Activated T-cell treated with anti-CD3 and anti-CD28 coated beads, Interleukin-2, amount 50 U/mL, for 4 hours (primary cell): ENCODE data around the gene AGAP4. TPM values are rescaled to one million over a fixed set of nuclear protein-coding genes. Genes with fewer than 3 reads are reported as not detected.
"Not testable (repeated sequence)": the region's sequence is repeated elsewhere in the genome, so short reads cannot be mapped to it uniquely, and the experiment has no call there.

ENCODE experiments used
- ATAC-seq, 2 donors: fragments of 200-7000 bp; cut with Tn5 transposase; one replicate each; pipeline ENCODE4 v1.10.0; 2021
- DNase-seq: peaks from one replicate; pipeline ENCODE4 v3.0.0-alpha.2; 2020
- H3K27me3 Mint-ChIP-seq: one replicate; pipeline ENCODE4 v1.8.0; 2021; ENCODE audit warnings: low read depth, mixed read lengths
- H3K36me3 Mint-ChIP-seq: one replicate; pipeline ENCODE4 v1.8.0; 2022; ENCODE audit warnings: mixed read lengths; ENCODE audit not compliant: insufficient read depth
- H3K4me1 Mint-ChIP-seq: one replicate; pipeline ENCODE4 v1.8.0; 2021; ENCODE audit warnings: low read depth, mixed read lengths
- H3K4me3 Mint-ChIP-seq: one replicate; pipeline ENCODE4 v1.8.0; 2021; ENCODE audit warnings: mild to moderate bottlenecking, moderate library complexity, mixed read lengths
- H3K9me3 Mint-ChIP-seq: one replicate; pipeline ENCODE4 v1.8.0; 2021; ENCODE audit warnings: mixed read lengths
- total RNA-seq, 3 donors: library from RNA; stranded (reverse); gene quantifications; one replicate each; pipeline ENCODE4 v1.2.1, GENCODE V29; 2021

The AGAP4 gene
- total RNA-seq = 10 to 100 TPM in 1 of 3 donors, 1 to 10 TPM in 2; 6.7 to 15.3 (median 8.6) TPM

DNA sequence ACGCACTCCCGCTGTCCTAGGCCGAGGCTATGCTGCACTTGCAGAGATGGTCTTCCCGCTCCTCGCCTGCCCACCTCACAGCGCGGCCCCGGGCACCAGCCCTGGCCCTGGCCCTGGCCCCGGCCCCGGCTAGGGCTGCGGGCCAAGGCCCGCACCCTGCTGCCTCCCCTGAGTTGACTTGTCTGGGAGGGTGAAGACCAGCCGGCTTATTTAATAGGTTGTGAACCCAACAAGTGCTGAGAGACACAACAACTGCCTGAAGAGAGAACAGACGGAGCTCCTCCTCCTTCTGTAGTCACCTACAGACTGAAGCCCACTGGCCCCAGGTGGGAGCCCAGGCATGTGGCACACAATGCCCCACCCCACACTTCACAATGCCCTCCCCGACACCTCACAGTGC is at the start of gene AGAP4:
Gene AGAP4, minus strand, starts transcription at position 101 of the 400 bp plus-strand sequence. CDS start 153 bp downstream, outside the sequence.
- not testable (repeated sequence) for H3K4me3 Mint-ChIP-seq, ATAC-seq, H3K27me3 Mint-ChIP-seq, DNase-seq, H3K4me1 Mint-ChIP-seq, H3K9me3 Mint-ChIP-seq, H3K36me3 Mint-ChIP-seq

DNA sequence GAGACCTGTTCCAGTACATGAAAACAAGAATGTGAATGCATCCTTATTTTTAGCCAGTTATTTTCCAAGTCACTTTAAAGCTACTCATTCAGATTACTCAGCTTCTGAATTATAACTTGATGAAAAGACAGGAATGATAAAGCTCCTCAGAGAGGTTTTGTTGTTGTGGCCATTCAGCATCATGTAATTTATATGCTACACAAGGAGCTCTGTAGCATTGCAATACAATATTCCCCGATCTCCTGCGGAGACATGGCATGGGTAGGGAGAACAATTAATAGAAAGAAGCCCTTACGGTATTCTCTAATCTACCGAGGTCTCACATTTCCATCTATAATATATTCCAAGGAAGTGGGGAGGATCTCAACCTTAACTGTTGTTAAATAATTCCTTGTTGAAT is 43.4 kb upstream of the AGAP4 start:
- ATAC-seq, H3K4me1 Mint-ChIP-seq, H3K9me3 Mint-ChIP-seq, H3K27me3 Mint-ChIP-seq, H3K4me3 Mint-ChIP-seq, H3K36me3 Mint-ChIP-seq, DNase-seq: not testable (repeated sequence)

DNA sequence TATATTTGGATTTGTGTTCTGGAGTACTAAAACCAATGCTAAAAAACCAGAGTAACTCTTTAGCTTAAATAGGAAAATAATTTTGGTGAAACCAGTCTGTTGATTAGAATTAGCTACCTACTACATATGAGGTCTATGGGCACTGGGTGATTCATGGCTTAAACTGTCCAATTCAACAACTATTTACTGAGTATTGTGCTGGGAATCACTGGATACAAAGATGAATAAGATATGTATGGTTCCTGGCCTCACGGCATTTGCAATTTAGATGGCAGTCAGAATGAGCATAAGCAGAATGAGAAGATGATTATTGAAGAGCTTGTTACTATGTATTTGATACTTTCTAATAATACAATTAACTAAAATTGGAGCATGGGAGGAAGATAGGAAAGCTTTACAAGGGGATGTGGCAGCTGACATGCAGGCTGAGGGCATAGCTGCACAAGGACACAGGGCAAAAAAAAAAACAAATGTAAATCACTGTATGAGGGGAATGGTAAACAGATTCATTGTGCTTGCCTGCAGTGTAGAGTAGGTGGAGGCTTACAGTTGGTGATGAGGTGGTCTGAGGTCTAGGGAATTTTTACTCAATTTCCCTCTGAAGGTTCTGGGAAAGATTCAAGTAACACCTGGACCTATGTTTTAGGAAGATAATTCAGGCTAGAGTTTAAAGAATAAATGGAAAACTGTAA is 42.4 kb upstream of the AGAP4 start:
- H3K4me3 Mint-ChIP-seq, H3K9me3 Mint-ChIP-seq, H3K4me1 Mint-ChIP-seq, H3K27me3 Mint-ChIP-seq, ATAC-seq, DNase-seq, H3K36me3 Mint-ChIP-seq: not testable (repeated sequence)

DNA sequence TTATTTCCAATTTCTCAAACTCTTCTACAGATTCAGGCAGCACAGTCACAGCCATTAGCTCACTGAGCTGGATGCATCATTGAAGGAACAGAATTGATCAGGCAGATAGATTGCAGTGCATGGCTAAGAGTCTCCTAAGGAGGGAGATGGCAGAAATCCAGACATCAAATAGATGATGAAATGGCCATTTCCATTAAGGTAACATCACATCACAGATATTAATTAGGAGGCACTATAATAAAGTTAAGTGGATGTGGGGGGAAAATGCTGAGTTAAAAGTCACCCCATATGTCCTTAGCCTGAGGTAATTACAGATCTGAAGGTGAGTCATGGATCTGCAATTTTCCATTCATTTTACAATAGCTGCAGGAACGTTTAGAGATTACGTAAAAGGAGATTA is 35.6 kb upstream of the AGAP4 start:
- H3K9me3 Mint-ChIP-seq, H3K4me3 Mint-ChIP-seq, H3K27me3 Mint-ChIP-seq: not testable (repeated sequence)

DNA sequence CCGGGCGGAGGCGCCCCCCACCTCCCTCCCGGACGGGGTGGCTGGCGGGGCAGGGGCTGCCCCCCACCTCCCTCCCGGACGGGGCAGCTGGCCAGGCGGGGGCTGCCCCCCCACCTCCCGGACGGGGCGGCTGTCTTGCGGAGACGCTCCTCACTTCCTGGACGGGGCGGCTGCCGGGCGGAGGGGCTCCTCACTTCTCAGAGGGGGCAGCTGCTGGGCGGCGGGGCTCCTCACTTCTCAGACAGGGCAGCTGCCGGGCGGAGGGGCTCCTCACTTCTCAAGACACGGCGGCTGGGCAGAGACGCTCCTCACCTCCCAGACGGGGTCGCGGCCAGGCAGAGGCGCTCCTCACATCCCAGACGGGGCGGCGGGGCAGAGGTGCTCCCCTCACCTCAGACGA is 18.1 kb upstream of the AGAP4 start:
- not testable (repeated sequence) for H3K4me3 Mint-ChIP-seq, H3K9me3 Mint-ChIP-seq, ATAC-seq, H3K36me3 Mint-ChIP-seq, H3K27me3 Mint-ChIP-seq, DNase-seq, H3K4me1 Mint-ChIP-seq

More for the DNA sequence above, 35.6 kb upstream of the AGAP4 start:
- H3K4me1 Mint-ChIP-seq, DNase-seq, ATAC-seq, H3K36me3 Mint-ChIP-seq: not testable (repeated sequence)

DNA sequence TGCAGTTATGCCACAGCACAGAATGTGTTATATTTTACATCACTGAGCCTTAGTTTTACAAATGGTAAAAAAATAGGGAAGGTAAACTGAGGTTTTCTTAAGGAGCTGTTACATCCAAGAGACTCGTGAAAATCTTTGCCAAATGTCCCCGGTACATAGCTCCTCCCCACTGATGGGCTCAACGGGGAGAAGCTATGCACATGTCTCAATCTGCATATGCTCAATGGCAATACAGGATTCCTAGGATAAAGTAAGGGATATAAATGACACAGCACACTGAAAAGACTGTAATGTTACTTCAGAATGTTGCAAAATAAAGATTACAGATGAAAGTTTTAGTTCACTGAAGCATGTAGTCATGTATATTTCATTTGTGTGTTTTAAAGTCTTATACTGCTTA is 17.0 kb upstream of the AGAP4 start:
- H3K9me3 Mint-ChIP-seq, H3K36me3 Mint-ChIP-seq, H3K27me3 Mint-ChIP-seq, H3K4me3 Mint-ChIP-seq, H3K4me1 Mint-ChIP-seq, ATAC-seq, DNase-seq: not testable (repeated sequence)

DNA sequence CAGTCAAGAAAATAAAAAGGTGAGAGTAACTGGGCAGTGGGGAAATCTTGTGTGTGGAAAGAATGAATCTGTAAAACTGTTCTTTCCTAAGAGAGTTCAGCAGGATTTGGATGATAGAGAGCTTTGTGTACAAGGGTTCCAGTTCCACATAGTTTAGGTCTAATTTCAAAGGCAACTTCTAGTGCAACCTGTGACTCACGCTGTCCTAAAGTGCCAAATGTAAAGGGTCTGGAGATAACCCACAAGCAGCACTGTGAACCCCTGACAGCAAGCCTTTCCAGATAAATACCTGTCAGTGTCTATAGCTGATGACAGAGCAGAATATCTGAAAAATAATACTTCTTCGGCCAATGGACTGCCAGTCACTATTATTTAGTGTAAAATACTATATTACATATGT is 16.3 kb upstream of the AGAP4 start:
- H3K27me3 Mint-ChIP-seq, H3K4me3 Mint-ChIP-seq, DNase-seq, H3K36me3 Mint-ChIP-seq, ATAC-seq, H3K4me1 Mint-ChIP-seq, H3K9me3 Mint-ChIP-seq: not testable (repeated sequence)

DNA sequence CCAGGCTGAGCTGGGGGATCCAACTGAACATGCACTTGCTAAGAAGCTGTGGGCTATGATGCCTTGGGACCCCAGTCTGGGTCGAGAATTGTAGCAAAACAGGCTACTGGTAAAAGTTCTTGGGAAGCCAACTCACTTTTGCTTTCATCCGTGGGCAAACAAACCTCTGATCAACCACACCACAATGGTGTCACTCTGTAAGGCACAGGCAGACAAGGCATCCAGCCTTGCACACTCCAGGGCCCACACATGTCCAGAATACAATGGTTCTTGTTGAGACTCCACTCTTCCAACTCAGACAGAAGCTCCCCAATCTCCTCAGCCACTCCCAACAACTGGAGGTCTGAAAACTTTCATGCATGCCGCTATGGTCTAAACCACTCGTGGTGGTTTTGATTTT is 10.6 kb upstream of the AGAP4 start:
- H3K4me3 Mint-ChIP-seq, H3K36me3 Mint-ChIP-seq, H3K4me1 Mint-ChIP-seq, H3K9me3 Mint-ChIP-seq, H3K27me3 Mint-ChIP-seq, DNase-seq, ATAC-seq: not testable (repeated sequence)

DNA sequence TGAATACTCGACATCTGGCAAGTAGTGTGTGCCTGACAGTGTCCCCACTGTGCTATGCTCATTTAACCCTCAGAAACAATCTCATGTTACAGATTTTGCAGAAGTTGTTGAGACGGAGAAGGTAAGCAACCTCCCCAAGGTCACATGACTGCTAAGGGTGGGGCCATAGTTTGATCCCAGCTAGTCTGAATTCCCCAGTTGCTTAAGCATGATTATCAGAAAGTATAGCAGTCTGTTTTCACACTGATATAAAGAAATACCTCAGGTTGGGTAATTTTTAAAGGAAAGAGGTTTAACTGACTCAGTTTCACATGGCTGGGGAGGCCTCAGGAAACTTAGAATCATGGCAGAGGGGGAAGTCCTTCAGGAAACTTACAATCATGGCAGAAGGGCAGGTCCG is 1.2 kb upstream of the AGAP4 start:
- H3K27me3 Mint-ChIP-seq, H3K9me3 Mint-ChIP-seq, H3K4me3 Mint-ChIP-seq, DNase-seq, H3K4me1 Mint-ChIP-seq, H3K36me3 Mint-ChIP-seq, ATAC-seq: not testable (repeated sequence)

DNA sequence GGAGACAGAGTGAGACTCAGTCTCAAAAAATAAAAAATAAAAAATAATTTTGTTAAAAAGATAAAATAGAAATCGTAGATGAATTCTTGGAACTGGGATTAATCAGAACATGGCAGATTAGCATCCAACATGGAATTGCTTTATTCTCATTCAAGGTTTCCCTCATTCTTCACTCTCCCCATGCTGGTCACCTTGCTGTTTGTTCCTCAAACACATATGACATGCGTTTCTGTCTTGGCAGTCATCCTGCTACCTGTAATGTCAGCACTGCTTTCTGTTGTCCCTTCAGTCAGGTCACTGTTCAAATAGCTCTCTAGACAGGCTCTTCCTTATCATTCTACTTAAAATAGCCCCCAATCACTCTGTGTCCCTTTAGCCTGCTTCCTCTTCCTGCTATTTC is 24.4 kb downstream of the AGAP4 start:
- DNase-seq, H3K9me3 Mint-ChIP-seq, ATAC-seq, H3K27me3 Mint-ChIP-seq, H3K36me3 Mint-ChIP-seq, H3K4me3 Mint-ChIP-seq, H3K4me1 Mint-ChIP-seq: not testable (repeated sequence)

DNA sequence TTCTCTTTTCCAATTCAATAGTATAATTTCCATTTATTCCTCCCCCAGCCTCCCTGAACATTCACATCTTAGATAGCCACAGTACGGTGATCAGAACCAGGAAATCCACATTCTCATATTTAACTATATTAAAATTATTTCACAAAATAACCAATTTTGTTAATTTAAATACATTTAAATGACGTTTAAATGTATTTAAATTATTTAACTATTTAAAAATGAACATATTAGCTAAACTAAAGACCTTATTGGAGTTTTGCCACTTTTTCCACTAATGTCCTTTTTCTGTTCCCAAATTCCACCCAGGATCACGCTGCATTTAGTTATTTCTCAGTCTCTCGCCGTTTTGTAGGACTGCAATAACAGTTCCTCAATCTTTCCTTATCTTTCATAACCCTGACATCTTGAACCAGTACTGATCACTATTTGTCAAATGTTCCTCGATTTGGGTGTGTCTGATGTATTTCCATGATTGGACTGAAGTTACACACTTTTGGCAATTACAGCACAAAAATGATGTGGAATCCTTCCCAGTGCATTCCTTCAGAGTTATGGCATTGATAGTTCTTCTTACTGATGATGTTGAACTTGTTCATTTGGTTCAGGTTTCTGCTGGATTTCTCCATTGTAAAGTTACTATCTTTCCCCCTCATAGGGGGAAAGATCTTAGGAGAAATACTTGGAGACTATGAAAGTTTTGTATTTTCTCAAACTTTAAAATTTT is 27.0 kb downstream of the AGAP4 start:
- ATAC-seq, H3K27me3 Mint-ChIP-seq, H3K36me3 Mint-ChIP-seq, H3K9me3 Mint-ChIP-seq, DNase-seq, H3K4me1 Mint-ChIP-seq, H3K4me3 Mint-ChIP-seq: not testable (repeated sequence)

DNA sequence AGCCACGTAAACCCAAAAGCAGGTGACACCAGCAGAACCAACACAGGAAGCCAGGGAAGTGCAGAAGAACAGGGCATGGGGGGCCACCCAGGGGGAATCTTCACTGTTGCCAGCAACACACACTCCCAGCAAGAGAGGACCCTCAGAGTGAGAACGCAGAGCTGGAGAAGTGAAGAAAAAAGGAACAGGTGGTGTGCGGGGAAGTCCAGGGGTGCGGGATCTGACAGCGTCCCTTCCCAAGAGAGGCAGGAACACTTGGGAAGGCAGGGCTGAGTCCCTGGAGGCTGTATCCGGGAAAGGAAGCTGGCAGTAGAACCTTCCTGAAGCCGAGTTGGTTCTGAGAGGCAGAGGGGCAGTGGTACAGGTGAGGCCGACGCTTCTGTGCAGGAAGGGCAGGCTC is 27.7 kb downstream of the AGAP4 start:
- no peaks in the 10 kb centered on the region for H3K27me3 Mint-ChIP-seq
- no peak for DNase-seq
- no peaks in the 10 kb centered on the region for H3K9me3 Mint-ChIP-seq
- H3K4me1 Mint-ChIP-seq = no peaks in the 10 kb centered on the region
- ATAC-seq = no peak
- no peaks in the 10 kb centered on the region for H3K36me3 Mint-ChIP-seq
- H3K4me3 Mint-ChIP-seq = no peak overlapping the region

DNA sequence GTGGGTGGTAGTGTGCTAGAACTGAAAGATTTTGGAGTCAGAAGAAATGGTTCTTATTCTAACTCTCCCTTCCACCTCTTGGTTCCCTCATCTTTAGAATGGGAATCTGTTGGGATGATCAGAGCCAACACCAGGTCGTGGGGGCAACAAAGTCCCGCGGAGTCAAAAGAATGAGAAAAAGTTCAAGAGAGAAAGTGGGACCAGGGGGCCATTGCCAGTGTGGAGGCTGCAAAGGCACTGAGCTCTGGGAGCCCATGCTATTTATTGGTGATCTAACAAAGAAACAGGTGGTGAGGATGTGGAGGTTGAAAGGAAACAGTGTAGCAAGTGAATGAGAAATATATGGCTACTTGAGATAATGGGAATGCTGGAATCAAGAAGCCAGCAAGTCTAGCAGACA is 29.4 kb downstream of the AGAP4 start:
- DNase-seq = no peak
- Mint-ChIP-seq H3K9me3 (no peaks in the 10 kb centered on the region), H3K4me1 (no peaks in the 10 kb centered on the region), H3K4me3 (no peak overlapping the region), H3K27me3 (no peaks in the 10 kb centered on the region), H3K36me3 (no peaks in the 10 kb centered on the region)
- no peak for ATAC-seq

DNA sequence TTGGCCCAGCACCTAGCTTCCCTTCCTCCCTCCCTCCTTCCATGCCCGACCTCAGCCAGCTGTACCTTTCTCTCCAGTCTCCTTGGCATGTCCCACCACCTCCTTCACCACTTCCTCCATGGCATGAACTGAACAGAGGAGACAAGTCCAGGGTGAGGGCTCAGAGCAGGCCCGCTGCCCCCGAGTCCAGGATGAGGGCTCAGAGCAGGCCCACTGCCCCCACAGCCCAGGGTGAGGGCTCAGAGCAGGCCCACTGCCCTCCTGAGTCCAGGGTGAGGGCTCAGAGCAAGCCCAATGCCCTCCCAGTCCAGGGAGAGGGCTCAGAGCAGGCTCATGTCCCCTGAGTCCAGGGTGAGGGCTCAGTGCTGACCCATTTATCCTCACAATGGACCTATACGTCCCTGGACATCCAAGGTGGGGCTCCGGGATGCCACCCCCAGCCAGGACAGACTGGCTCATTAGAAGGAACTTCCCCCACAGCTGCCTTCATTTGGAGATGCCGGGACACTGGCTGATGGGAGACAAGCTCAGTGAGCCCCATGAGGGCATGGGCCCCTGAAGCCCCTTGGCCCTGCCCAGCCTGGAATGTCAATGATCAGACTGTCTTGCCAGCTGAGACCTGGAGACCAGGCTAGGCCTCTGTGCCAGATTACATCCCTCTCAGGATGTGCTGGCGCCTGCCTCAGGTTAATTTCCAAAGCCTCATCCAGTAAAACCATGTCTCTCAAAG is 30.0 kb downstream of the AGAP4 start:
- no peak overlapping the region for H3K4me3 Mint-ChIP-seq
- H3K9me3 Mint-ChIP-seq = no peaks in the 10 kb centered on the region
- no peak for ATAC-seq
- H3K4me1 Mint-ChIP-seq = no peaks in the 10 kb centered on the region
- no peaks in the 10 kb centered on the region for H3K27me3 Mint-ChIP-seq
- no peak for DNase-seq
- H3K36me3 Mint-ChIP-seq = no peaks in the 10 kb centered on the region

DNA sequence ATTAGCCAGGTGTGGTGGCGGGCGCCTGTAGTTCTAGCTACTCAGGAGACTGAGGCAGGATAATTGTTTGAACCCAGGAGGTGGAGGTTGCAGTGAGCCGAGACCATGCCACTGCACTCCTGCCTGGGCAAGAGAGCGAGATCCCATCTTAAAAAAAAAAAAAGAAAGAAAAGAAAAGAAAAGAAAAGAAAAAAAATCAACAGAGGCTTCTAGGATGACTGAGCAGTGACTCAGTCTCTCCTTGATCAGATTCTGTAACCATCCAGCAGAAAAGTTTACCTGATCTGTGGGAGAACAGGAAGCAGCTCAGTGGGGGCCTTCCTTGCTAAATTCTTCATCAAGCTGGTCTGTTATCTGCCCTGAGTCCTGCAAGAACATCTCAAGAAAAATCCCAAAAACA is 33.2 kb downstream of the AGAP4 start:
- ATAC-seq, DNase-seq, H3K27me3 Mint-ChIP-seq, H3K4me3 Mint-ChIP-seq, H3K4me1 Mint-ChIP-seq, H3K36me3 Mint-ChIP-seq, H3K9me3 Mint-ChIP-seq: not testable (repeated sequence)
